HG03139 (cell line): Measurements from ENCODE around the gene MAML1.
"Not testable (repeated sequence)": the region's sequence is repeated elsewhere in the genome, so short reads cannot be mapped to it uniquely, and the experiment has no call there.

ENCODE experiments used
- ATAC-seq: cut with Tn5 transposase; IDR thresholded peaks from one replicate; pipeline ENCODE4 v1.9.1; 2021; ENCODE audit not compliant: unreplicated experiment

MAML1 gene, protein sequence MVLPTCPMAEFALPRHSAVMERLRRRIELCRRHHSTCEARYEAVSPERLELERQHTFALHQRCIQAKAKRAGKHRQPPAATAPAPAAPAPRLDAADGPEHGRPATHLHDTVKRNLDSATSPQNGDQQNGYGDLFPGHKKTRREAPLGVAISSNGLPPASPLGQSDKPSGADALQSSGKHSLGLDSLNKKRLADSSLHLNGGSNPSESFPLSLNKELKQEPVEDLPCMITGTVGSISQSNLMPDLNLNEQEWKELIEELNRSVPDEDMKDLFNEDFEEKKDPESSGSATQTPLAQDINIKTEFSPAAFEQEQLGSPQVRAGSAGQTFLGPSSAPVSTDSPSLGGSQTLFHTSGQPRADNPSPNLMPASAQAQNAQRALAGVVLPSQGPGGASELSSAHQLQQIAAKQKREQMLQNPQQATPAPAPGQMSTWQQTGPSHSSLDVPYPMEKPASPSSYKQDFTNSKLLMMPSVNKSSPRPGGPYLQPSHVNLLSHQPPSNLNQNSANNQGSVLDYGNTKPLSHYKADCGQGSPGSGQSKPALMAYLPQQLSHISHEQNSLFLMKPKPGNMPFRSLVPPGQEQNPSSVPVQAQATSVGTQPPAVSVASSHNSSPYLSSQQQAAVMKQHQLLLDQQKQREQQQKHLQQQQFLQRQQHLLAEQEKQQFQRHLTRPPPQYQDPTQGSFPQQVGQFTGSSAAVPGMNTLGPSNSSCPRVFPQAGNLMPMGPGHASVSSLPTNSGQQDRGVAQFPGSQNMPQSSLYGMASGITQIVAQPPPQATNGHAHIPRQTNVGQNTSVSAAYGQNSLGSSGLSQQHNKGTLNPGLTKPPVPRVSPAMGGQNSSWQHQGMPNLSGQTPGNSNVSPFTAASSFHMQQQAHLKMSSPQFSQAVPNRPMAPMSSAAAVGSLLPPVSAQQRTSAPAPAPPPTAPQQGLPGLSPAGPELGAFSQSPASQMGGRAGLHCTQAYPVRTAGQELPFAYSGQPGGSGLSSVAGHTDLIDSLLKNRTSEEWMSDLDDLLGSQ

DNA sequence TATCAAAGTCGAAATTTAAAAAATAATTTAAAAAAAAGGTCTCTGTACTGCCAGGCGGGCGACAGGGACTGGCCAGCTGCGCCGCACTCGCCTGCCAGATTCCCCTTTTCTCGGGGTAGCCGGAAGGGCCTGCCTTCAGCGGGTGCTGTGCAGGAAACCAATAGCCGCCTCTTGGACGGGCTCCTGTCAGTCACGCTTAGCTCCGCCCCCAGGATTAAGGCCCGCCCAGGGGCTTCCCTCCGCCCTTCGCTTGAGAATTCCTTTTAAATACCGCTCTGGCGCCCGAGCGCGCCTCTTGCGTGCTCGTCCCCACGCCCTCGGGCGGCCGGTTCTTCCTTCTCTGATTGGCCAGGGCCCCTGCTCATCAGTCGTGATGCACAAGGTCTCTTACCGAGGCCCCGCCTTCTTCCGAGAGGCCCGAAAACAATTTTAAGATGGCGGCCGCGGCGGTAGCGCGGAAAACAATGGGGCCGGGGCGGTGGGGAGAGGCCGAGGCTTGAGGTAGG is at the start of gene MAML1:
TSS of gene MAML1 (plus strand) at position 411 of the 506 bp plus-strand sequence. CDS start 291 bp downstream, outside the sequence.
- peak; percentile 92 for ATAC-seq

DNA sequence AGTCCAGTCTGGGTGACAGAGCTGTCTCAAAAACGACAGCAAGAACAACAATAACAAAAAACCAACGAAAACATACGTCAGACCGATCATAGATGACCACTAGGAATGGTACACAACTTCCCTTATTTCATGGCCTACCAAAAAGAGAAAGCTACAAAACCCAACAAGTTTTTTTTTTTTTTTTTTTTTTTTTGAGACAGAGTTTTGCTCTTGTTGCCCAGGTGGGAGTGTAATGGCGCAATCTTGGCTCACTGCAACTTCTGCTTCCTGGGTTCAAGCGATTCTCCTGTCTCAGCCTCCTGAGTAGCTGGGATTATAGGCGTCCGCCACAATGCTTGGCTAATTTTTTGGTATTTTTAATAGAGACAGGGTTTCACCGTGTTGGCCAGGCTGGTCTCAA is 43.4 kb upstream of the MAML1 start:
- not testable (repeated sequence) for ATAC-seq

DNA sequence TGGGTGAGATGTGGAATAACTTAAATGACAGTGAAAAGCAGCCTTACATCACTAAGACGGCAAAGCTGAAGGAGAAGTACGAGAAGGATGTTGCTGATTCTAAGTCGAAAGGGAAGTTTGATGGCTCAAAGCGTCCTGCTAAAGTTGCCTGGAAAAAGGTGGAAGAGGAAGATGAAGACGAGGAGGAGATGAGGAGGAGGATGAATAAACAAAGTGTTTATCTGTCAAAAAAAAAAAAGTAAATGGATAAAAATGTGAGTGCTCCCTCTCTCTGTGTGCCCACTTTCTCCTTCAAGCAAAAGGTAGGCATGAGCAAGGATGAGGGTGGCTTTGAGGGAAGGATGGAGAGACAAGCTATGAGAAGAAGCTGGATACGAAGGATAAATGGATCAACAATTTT is 38.1 kb upstream of the MAML1 start:
- no peak for ATAC-seq

DNA sequence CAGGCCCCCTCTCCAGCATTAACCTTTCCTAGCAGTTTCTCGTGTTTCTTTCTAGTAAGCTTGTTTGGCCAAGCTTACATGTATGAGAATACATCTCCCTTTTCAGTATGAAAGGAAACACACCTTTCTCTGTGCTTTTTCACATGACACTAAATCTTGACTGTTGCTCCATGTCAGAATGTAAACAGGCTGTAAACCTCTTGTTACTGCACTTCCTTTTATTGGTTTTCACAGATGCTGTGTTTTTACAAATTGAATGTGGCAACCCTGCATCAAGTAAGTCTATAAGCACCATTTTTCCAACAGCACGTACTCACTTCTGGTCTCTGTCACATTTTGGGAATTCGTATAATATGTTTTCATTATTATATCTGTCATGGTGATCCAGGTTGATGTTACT is 36.0 kb upstream of the MAML1 start:
- ATAC-seq = no peak

- ATAC-seq = no peak
Measured at GRCh38 chr5:179697108-179697507, 35.5 kb upstream of the MAML1 start.

- not testable (repeated sequence) for ATAC-seq
Measured at GRCh38 chr5:179697543-179697942, 35.1 kb upstream of the MAML1 start.

- ATAC-seq = peak; percentile 92
Measured at GRCh38 chr5:179697993-179698934, 34.4 kb upstream of the MAML1 start.

- ATAC-seq = no peak
Measured at GRCh38 chr5:179698935-179699615, 33.5 kb upstream of the MAML1 start, which contains the start of gene CANX. TSS of gene CANX (plus strand) at chr5:179698967. CDS start at chr5:179705682, 6,715 bp downstream.

DNA sequence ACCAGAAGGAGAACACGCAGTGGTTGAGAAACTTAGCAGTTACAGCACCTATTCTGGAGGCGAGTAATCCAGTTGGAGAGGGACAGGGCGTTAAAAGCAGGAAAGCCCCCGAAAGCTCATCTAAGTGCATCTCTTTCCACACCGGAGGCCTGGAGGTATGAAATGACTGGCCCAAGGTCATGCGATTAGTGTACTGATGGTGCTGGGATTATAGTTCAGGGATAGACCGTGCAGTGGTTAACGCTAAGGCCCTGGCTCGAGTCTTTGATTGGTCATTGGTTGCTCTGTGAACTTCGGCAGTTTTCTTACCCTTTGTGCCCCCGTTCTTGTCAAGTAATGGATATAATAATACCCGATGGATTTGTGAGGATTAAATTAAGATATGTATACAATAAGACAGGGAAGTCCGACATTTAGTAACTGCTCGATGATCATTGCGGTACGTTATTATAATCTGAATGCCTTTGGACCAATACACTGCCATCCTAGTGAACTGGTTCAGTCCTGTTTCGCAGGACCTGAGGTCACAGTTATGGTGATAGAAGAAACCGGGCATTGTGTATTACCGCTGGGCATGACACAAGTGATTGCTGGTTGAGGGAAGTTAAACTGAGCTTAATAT is 32.9 kb upstream of the MAML1 start:
- no peak for ATAC-seq

DNA sequence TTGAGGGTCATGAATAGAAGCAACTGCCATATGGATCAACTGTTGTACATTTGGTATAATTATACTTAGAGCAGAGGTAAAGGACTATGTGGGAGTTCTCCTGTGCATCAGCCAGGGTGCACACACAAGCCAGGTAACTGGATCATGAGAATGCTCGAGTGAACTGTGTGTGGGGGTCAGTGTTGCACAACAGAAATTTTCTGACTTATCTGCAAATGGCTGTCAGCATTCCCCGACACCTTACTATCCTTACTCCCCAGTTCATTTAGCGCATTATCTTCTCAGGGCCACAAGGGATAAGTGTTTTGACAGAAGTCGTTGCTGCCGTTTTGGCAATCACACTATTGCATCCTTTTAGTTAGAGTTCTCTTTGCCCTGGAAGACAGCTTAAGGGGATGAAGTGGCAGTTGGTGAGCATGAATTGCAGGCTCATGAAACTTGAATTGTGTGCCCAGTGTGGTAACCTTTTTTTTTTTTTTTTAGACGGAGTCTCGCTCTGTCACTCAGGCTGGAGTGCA is 32.2 kb upstream of the MAML1 start:
- no peak for ATAC-seq

- no peak for ATAC-seq
Measured at GRCh38 chr5:179716286-179716685, 16.3 kb upstream of the MAML1 start.

DNA sequence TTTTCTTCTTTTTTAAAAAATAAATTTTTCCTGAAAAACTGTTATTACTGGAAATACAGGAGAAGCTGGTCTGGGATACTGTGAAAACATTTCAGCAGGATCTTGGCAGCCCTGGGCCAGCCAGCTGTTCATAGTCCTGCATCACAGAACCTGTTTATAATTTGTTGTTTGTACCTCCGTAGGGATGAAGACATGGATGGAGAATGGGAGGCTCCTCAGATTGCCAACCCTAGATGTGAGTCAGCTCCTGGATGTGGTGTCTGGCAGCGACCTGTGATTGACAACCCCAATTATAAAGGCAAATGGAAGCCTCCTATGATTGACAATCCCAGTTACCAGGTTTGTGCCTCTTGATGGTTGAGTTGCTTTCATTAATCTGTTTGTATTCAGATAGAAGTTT is 12.4 kb upstream of the MAML1 start:
- no peak for ATAC-seq

DNA sequence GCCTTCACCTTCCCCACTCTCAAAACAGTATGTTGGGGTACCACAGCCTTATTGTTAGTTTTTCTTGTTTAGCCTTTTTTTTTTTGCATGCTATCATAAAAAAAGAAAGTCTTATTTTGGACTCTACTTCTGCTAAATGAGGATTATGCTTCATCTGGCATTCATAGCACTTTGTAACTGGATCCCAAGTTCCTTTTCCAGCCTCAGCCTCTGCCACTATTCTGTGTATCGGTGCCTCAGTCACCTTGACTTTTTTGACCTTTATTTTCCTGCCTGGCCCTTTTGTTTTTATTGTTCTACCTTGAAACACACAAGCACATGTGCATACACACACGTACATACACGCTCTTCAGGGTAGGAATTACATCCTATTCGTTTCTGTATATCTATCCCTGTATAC is 8.5 kb upstream of the MAML1 start:
- ATAC-seq = no peak

DNA sequence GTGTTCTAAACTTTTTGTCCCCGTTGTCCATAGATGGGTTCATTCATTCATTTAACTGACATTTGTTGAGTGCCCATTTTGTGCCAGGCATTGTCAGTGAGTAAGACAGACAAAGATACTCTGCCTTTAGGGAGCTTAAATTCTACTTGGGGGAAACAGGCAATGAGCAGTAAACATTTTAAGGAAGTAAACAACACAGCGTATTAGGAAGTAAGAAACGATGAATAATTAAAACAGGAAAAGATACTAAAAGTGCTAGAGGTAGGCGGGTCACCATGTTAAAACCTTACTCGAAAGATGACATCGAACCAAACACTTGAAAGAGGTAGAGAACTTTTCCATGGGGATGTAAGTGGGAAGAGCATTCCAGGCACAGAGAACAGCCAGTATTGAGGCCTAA is 5.5 kb upstream of the MAML1 start:
- ATAC-seq = no peak

DNA sequence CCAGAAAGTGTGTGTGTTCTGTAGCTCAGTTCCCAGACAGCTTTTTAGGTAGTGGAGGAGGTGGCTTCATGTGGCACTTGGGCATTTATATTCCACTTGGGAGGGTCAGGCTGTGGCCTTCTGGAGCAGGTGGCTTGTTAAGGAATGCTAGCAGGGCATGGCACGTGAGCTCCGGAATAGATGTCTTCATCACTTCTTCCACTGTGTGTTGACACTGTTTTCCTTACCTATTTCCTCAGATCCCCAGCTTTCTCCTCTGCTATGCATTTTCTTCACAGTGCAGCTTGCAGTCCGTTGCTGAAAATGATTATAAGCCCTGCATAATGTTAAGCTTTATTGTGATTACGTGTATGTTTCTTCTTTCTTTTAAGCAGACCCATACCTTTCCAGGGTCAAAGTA is 3.3 kb upstream of the MAML1 start:
- no peak for ATAC-seq

GRCh38 chr5:179729727-179730126 is 2.9 kb upstream of the MAML1 start:
- ATAC-seq = no peak

DNA sequence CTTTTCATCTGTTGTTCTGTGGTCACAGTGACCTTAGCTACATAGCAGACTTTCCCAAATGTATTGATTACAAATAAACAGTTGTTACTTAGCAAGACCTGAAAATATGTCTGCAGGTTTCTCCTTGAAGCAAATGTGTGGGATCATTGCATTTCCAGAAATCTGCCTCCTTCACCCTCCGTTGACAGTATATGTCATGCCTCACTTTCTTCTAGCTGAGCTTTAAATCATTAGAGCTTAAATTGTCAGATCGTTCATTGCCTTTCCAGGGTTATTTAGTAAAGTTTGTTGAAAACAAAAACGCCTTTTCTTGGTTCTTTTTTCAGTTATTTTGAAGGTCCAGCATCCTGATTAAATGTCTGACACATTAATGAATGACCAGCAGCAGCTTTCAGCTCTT is 2.3 kb upstream of the MAML1 start:
- ATAC-seq = no peak

DNA sequence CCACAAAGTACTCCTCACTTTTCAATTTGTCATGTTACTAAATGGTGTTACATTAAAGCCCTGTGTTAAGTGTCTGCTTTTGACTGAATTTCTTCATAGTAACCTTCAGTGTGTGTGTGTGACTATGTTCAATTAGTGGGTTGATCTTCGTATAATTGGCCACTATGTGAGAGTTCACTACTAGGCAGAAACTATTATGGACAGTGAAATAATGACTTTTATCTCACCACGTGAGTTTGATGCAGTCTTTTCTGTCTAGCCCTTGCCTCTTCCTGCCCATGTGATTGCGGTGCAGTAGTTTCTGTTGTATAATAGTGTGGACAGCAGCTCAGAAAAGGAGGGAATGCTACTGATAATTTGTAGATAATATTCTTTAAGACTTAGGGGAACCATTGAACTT is 1.8 kb upstream of the MAML1 start:
- no peak for ATAC-seq

GRCh38 chr5:179731791-179732411 is 721 bp upstream of the MAML1 start:
- peak; percentile 4 for ATAC-seq
